ENCODE data around the gene CALD1.
A peak's percentile ranks its signal among the peaks of the same experiment; 100 is the strongest.

CALD1 gene

GRCh38 chr7:134886353-134887057 lies 107.1 kb downstream of the CALD1 start (continued):
- TF ChIP-seq PATZ1 (tag by site-specific recombination; IDR thresholded peaks at IDR 0.05) (peak; percentile 67; the same call in 1 of the 2 replicates), ZSCAN23 (tag by site-specific recombination; IDR thresholded peaks at IDR 0.05) (peak; percentile 78; the same call in 1 of the 2 replicates), SCRT1 (tag by site-specific recombination; IDR thresholded peaks at IDR 0.05; ENCODE audit: borderline replicate concordance) (peak; percentile 93), BCL11A (tag by site-specific recombination; IDR thresholded peaks at IDR 0.05; ENCODE audit: low read depth) (peak; percentile 79; the same call in 1 of the 2 replicates), TRIM28 (IDR thresholded peaks at IDR 0.05; ENCODE audit: borderline replicate concordance, low read length) (peak; percentile 77; the same call in 1 of the 2 replicates), WT1 (tag by site-specific recombination; IDR thresholded peaks at IDR 0.05) (peak; percentile 56; the same call in 1 of the 2 replicates), ZNF362 (tag by site-specific recombination; IDR thresholded peaks at IDR 0.05) (peak; percentile 57; the same call in 1 of the 2 replicates), ZNF692 (tag by site-specific recombination; IDR thresholded peaks at IDR 0.05) (peak; percentile 92), ZNF621 (tag by site-specific recombination; IDR thresholded peaks at IDR 0.05) (no peak)

GRCh38 chr7:134887523-134887922 lies 108.1 kb downstream of the CALD1 start:
- POLR2A ChIA-PET = interaction anchor here (1.0 to 1.3 kb wide), 2 partner anchors 24 to 53 kb away, joined by 3 to 5 read pairs; no protein-coding TSS in a partner anchor
- peaks cover 20% of the 10 kb centered on the region for H3K4me1 ChIP-seq (ENCODE audit: control insufficient read depth, insufficient read depth, low read length)
- CTCF ChIA-PET = no interaction called here

More at GRCh38 chr7:134887523-134887922, 108.1 kb downstream of the CALD1 start:
- TF ChIP-seq ZNF48 (tag by site-specific recombination; IDR thresholded peaks at IDR 0.05) = 0 out of 2 replicates have a peak, but pooled peaks have one; percentile 51
- no peak for TF ChIP-seq ZNF416 (tag by site-specific recombination; IDR thresholded peaks at IDR 0.05)
- no peak for TF ChIP-seq ZNF670 (tag by site-specific recombination; IDR thresholded peaks at IDR 0.05; ENCODE audit: low read depth)
- no peak for TF ChIP-seq HOXC10 (CRISPR knock-in tag; IDR thresholded peaks at IDR 0.05)
- no peak for TF ChIP-seq GFI1B (tag by site-specific recombination; IDR thresholded peaks at IDR 0.05)
- no peak for TF ChIP-seq ZNF580 (tag by site-specific recombination; IDR thresholded peaks at IDR 0.05)
- no peak for TF ChIP-seq ZNF350 (tag by site-specific recombination; IDR thresholded peaks at IDR 0.05)
- no peak for TF ChIP-seq TSHZ1 (tag by site-specific recombination; IDR thresholded peaks at IDR 0.05; ENCODE audit: borderline replicate concordance)
- peak; percentile 100 for TF ChIP-seq ZSCAN4 (tag by site-specific recombination; IDR thresholded peaks at IDR 0.05)
- TF ChIP-seq MEIS1 (CRISPR knock-in tag; IDR thresholded peaks at IDR 0.05; ENCODE audit: borderline replicate concordance) = no peak
- no peak for TF ChIP-seq INSM2 (tag by site-specific recombination; IDR thresholded peaks at IDR 0.05)
- no peak for TF ChIP-seq ZNF558 (tag by site-specific recombination; IDR thresholded peaks at IDR 0.05)
- TF ChIP-seq ZNF621 (tag by site-specific recombination; IDR thresholded peaks at IDR 0.05) = no peak
- no peak for TF ChIP-seq ZEB2 (tag by site-specific recombination; IDR thresholded peaks at IDR 0.05)
- Histone ChIP-seq H3K27ac (ENCODE audit: extremely low read depth, low read depth, low read length) (no peak overlapping the region), H3K36me3 (ENCODE audit: control insufficient read depth in 2 of 2, insufficient read depth in 1 of 2, low read length in 2 of 2) (no peaks in the 10 kb centered on the region), H3K9me3 (ENCODE audit: control insufficient read depth, insufficient read depth, low read depth, low read length) (no peaks in the 10 kb centered on the region), H3K4me3 (ENCODE audit: low read depth, low read length) (no peak overlapping the region)

Measured in HEK293 (cell line).